B cell (primary cell): Measurements from ENCODE around the gene PTPN23.

Experiments used
- CTCF ChIP-seq: fragments of 200-600 bp; IDR thresholded peaks from one replicate; pipeline ENCODE4 v1.8.0; 2022; ENCODE audit warnings: antibody characterized with exemption, mild to moderate bottlenecking
- EZH2 ChIP-seq: IDR thresholded peaks from 2 replicates; pipeline ENCODE4 v1.6.1; 2012; ENCODE audit warnings: borderline replicate concordance, low read depth, mild to moderate bottlenecking, moderate library complexity, low read length; ENCODE audit not compliant: insufficient read depth, poor library complexity, severe bottlenecking

GRCh38 chr3:47374587-47374986 lies 6.2 kb upstream of the PTPN23 start:
- no peak for TF ChIP-seq CTCF
- no peak for TF ChIP-seq EZH2
